ENCODE data around the gene EPN3.
A peak's percentile ranks its signal among the peaks of the same experiment; 100 is the strongest.

EPN3 gene

GRCh38 chr17:50545311-50545710, 12.8 kb downstream of the EPN3 start:
- Histone ChIP-seq H3K4ac (ENCODE audit: low read depth, low read length) (no peak overlapping the region), H3K27me3 (ENCODE audit: insufficient read depth, low read length, poor library complexity) (no peaks in the 10 kb centered on the region), H3K4me3 (ENCODE audit: low read length) (no peak overlapping the region), H3K18ac (ENCODE audit: low read length) (no peak overlapping the region), H2BK120ac (ENCODE audit: low read depth, low read length) (no peak overlapping the region), H3K9ac (ENCODE audit: low read length) (no peak overlapping the region), H3K4me1 (ENCODE audit: control insufficient read depth, low read depth, low read length) (peaks cover 7% of the 10 kb centered on the region), H3K36me3 (ENCODE audit: control insufficient read depth, insufficient read depth, low read length) (no peaks in the 10 kb centered on the region), H2BK15ac (replicated peaks; ENCODE audit: low read depth) (no peak overlapping the region), H3K79me1 (ENCODE audit: low read length) (no peaks in the 10 kb centered on the region), H3K79me2 (ENCODE audit: control insufficient read depth, insufficient read depth, low read length) (no peaks in the 10 kb centered on the region), H2AK5ac (ENCODE audit: low read length) (no peak overlapping the region), H3K56ac (ENCODE audit: low read length) (peak overlapping the region; percentile 15), H3K23ac (ENCODE audit: low read length) (no peak overlapping the region), H3K4me2 (ENCODE audit: low read length) (no peak overlapping the region), H4K5ac (ENCODE audit: low read length) (no peak overlapping the region), H4K8ac (ENCODE audit: low read depth, low read length) (no peak overlapping the region), H2BK5ac (ENCODE audit: low read length) (no peak overlapping the region), H3K27ac (ENCODE audit: low read depth, low read length) (no peak overlapping the region)
- no peak for DNase-seq
- no CpG with 5 or more reads among the region's 8 CpGs for WGBS (ENCODE audit: extremely low coverage, insufficient coverage, low lambda C conversion rate)

GRCh38 chr17:50546701-50547034, 14.1 kb downstream of the EPN3 start:
- Histone ChIP-seq H2BK120ac (ENCODE audit: low read depth, low read length) (no peak overlapping the region), H3K23ac (ENCODE audit: low read length) (no peak overlapping the region), H3K79me1 (ENCODE audit: low read length) (no peaks in the 10 kb centered on the region), H3K4me1 (ENCODE audit: control insufficient read depth, low read depth, low read length) (peaks cover 7% of the 10 kb centered on the region), H3K4ac (ENCODE audit: low read depth, low read length) (no peak overlapping the region), H3K79me2 (ENCODE audit: control insufficient read depth, insufficient read depth, low read length) (no peaks in the 10 kb centered on the region), H3K4me2 (ENCODE audit: low read length) (no peak overlapping the region), H4K8ac (ENCODE audit: low read depth, low read length) (no peak overlapping the region), H4K5ac (ENCODE audit: low read length) (no peak overlapping the region), H3K56ac (ENCODE audit: low read length) (no peak overlapping the region), H3K9ac (ENCODE audit: low read length) (peak overlapping the region; percentile 32), H3K36me3 (ENCODE audit: control insufficient read depth, insufficient read depth, low read length) (no peaks in the 10 kb centered on the region), H3K27me3 (ENCODE audit: insufficient read depth, low read length, poor library complexity) (no peaks in the 10 kb centered on the region), H3K27ac (ENCODE audit: low read depth, low read length) (no peak overlapping the region), H2AK5ac (ENCODE audit: low read length) (no peak overlapping the region), H3K4me3 (ENCODE audit: low read length) (no peak overlapping the region), H2BK15ac (replicated peaks; ENCODE audit: low read depth) (no peak overlapping the region), H2BK5ac (ENCODE audit: low read length) (no peak overlapping the region), H3K18ac (ENCODE audit: low read length) (no peak overlapping the region)
- WGBS (ENCODE audit: extremely low coverage, insufficient coverage, low lambda C conversion rate) = no CpG with 5 or more reads among the region's 4 CpGs
- no peak for DNase-seq

GRCh38 chr17:50547035-50547735, 14.7 kb downstream of the EPN3 start, which contains the start of gene SPATA20:
TSS of gene SPATA20 (plus strand) at chr17:50547174. CDS start at chr17:50547209, 35 bp downstream.
- Histone ChIP-seq H2BK120ac (ENCODE audit: low read depth, low read length) (peak within 1 kb of the TSS; percentile 21), H3K4me2 (ENCODE audit: low read length) (peak within 1 kb of the TSS; percentile 2), H3K27ac (ENCODE audit: low read depth, low read length) (peak within 1 kb of the TSS; percentile 51), H3K27me3 (ENCODE audit: insufficient read depth, low read length, poor library complexity) (no peaks in the 10 kb centered on the region), H3K36me3 (ENCODE audit: control insufficient read depth, insufficient read depth, low read length) (no peaks in the 10 kb centered on the region), H3K4me1 (ENCODE audit: control insufficient read depth, low read depth, low read length) (peaks cover 7% of the 10 kb centered on the region), H3K4me3 (ENCODE audit: low read length) (peak within 1 kb of the TSS; percentile 43), H2AK5ac (ENCODE audit: low read length) (peak within 1 kb of the TSS; percentile 1), H3K79me1 (ENCODE audit: low read length) (no peaks in the 10 kb centered on the region), H3K79me2 (ENCODE audit: control insufficient read depth, insufficient read depth, low read length) (no peaks in the 10 kb centered on the region), H4K8ac (ENCODE audit: low read depth, low read length) (no peak within 1 kb of the TSS), H3K9ac (ENCODE audit: low read length) (peak within 1 kb of the TSS; percentile 89), H4K5ac (ENCODE audit: low read length) (no peak within 1 kb of the TSS), H3K18ac (ENCODE audit: low read length) (no peak within 1 kb of the TSS), H3K56ac (ENCODE audit: low read length) (peak within 1 kb of the TSS; percentile 53), H2BK5ac (ENCODE audit: low read length) (peak within 1 kb of the TSS; percentile 93), H3K4ac (ENCODE audit: low read depth, low read length) (no peak within 1 kb of the TSS), H2BK15ac (replicated peaks; ENCODE audit: low read depth) (no peak within 1 kb of the TSS), H3K23ac (ENCODE audit: low read length) (no peak within 1 kb of the TSS)
- DNase-seq = peak; percentile 95
- WGBS (ENCODE audit: extremely low coverage, insufficient coverage, low lambda C conversion rate) = no CpG with 5 or more reads among the region's 42 CpGs

GRCh38 chr17:50547736-50548083, 15.2 kb downstream of the EPN3 start:
- Histone ChIP-seq H3K4ac (ENCODE audit: low read depth, low read length) (no peak overlapping the region), H4K8ac (ENCODE audit: low read depth, low read length) (no peak overlapping the region), H3K9ac (ENCODE audit: low read length) (peak overlapping the region; percentile 89), H3K79me2 (ENCODE audit: control insufficient read depth, insufficient read depth, low read length) (no peaks in the 10 kb centered on the region), H3K79me1 (ENCODE audit: low read length) (no peaks in the 10 kb centered on the region), H3K56ac (ENCODE audit: low read length) (peak overlapping the region; percentile 53), H2BK5ac (ENCODE audit: low read length) (peak overlapping the region; percentile 17), H2BK120ac (ENCODE audit: low read depth, low read length) (no peak overlapping the region), H3K27me3 (ENCODE audit: insufficient read depth, low read length, poor library complexity) (no peaks in the 10 kb centered on the region), H4K5ac (ENCODE audit: low read length) (no peak overlapping the region), H3K4me3 (ENCODE audit: low read length) (no peak overlapping the region), H2AK5ac (ENCODE audit: low read length) (peak overlapping the region; percentile 1), H3K4me1 (ENCODE audit: control insufficient read depth, low read depth, low read length) (peaks cover 4% of the 10 kb centered on the region), H3K36me3 (ENCODE audit: control insufficient read depth, insufficient read depth, low read length) (no peaks in the 10 kb centered on the region), H3K27ac (ENCODE audit: low read depth, low read length) (no peak overlapping the region), H2BK15ac (replicated peaks; ENCODE audit: low read depth) (no peak overlapping the region), H3K18ac (ENCODE audit: low read length) (no peak overlapping the region), H3K4me2 (ENCODE audit: low read length) (no peak overlapping the region), H3K23ac (ENCODE audit: low read length) (no peak overlapping the region)
- DNase-seq = no peak
- WGBS (ENCODE audit: extremely low coverage, insufficient coverage, low lambda C conversion rate) = no CpG with 5 or more reads among the region's 5 CpGs

GRCh38 chr17:50548831-50549230, 16.3 kb downstream of the EPN3 start:
- no peak for DNase-seq
- no peak overlapping the region for H3K9ac ChIP-seq (ENCODE audit: low read length)
- no peak overlapping the region for H2AK5ac ChIP-seq (ENCODE audit: low read length)
- H3K27ac ChIP-seq (ENCODE audit: low read depth, low read length) = no peak overlapping the region
- no peak overlapping the region for H4K8ac ChIP-seq (ENCODE audit: low read depth, low read length)
- H2BK15ac ChIP-seq (replicated peaks; ENCODE audit: low read depth) = no peak overlapping the region
- H3K4me1 ChIP-seq (ENCODE audit: control insufficient read depth, low read depth, low read length) = peaks cover 3% of the 10 kb centered on the region
- no peaks in the 10 kb centered on the region for H3K79me2 ChIP-seq (ENCODE audit: control insufficient read depth, insufficient read depth, low read length)
- no peak overlapping the region for H3K4me2 ChIP-seq (ENCODE audit: low read length)
- H3K4ac ChIP-seq (ENCODE audit: low read depth, low read length) = no peak overlapping the region
- H2BK120ac ChIP-seq (ENCODE audit: low read depth, low read length) = no peak overlapping the region
- H4K5ac ChIP-seq (ENCODE audit: low read length) = no peak overlapping the region
- H3K27me3 ChIP-seq (ENCODE audit: insufficient read depth, low read length, poor library complexity) = no peaks in the 10 kb centered on the region
- no peak overlapping the region for H2BK5ac ChIP-seq (ENCODE audit: low read length)
- WGBS (ENCODE audit: extremely low coverage, insufficient coverage, low lambda C conversion rate) = no CpG with 5 or more reads among the region's 18 CpGs
- H3K18ac ChIP-seq (ENCODE audit: low read length) = no peak overlapping the region
- H3K4me3 ChIP-seq (ENCODE audit: low read length) = no peak overlapping the region
- H3K23ac ChIP-seq (ENCODE audit: low read length) = no peak overlapping the region
- H3K56ac ChIP-seq (ENCODE audit: low read length) = no peak overlapping the region
- no peaks in the 10 kb centered on the region for H3K79me1 ChIP-seq (ENCODE audit: low read length)
- H3K36me3 ChIP-seq (ENCODE audit: control insufficient read depth, insufficient read depth, low read length) = no peaks in the 10 kb centered on the region
